K562 (cell line): ENCODE results near the gene PIK3CA. TPM values are rescaled to one million over a fixed set of nuclear protein-coding genes. Genes with fewer than 3 reads are reported as not detected.

Experiments used
- ARID1B ChIP-seq: fragments of 450-650 bp; IDR thresholded peaks from 2 replicates; pipeline ENCODE4 v1.6.1; 2016; ENCODE audit warnings: antibody characterized with exemption, mild to moderate bottlenecking, inconsistent platforms
- CAMTA2 ChIP-seq: fragments of 250-450 bp; sonication (Bioruptor Pico); conservative IDR thresholded peaks from 2 replicates; pipeline ENCODE4 v1.5.1; 2022
- CREM ChIP-seq: IDR thresholded peaks from 2 replicates; pipeline ENCODE4 v1.6.1; 2014; ENCODE audit warnings: antibody characterized with exemption, low read depth
- ESRRA ChIP-seq: fragments of 450-650 bp; IDR thresholded peaks from 2 replicates; pipeline ENCODE4 v1.6.1; 2014; ENCODE audit warnings: low read depth, mild to moderate bottlenecking, moderate library complexity, borderline replicate concordance
- GATAD2A ChIP-seq: fragments of 450-650 bp; IDR thresholded peaks from 2 replicates; pipeline ENCODE4 v1.6.1; 2017
- GTF2A2 ChIP-seq: IDR thresholded peaks from 2 replicates; pipeline ENCODE4 v1.6.1; 2016; ENCODE audit warnings: mild to moderate bottlenecking, missing genetic modification characterization, missing compliant biosample characterization
- MED1 ChIP-seq: sonication (generic); formaldehyde crosslinking; IDR thresholded peaks from 2 replicates; pipeline ENCODE4 v1.8.1; 2023; ENCODE audit warnings: missing genetic modification reagents, borderline replicate concordance
- PHTF2 ChIP-seq: fragments of 250-450 bp; sonication (Bioruptor Pico); IDR thresholded peaks from 2 replicates; pipeline ENCODE4 v1.5.0; 2021; ENCODE audit warnings: mild to moderate bottlenecking
- RFX1 ChIP-seq: fragments of 450-650 bp; IDR thresholded peaks from 2 replicates; pipeline ENCODE4 v1.6.1; 2016; ENCODE audit warnings: mild to moderate bottlenecking, moderate library complexity
- RNF2 ChIP-seq: sonication (generic); IDR thresholded peaks from 2 replicates; pipeline ENCODE4 v1.6.1; 2016
- ZC3H4 ChIP-seq: sonication (generic); formaldehyde crosslinking; IDR thresholded peaks from 2 replicates; pipeline ENCODE4 v1.9.0; 2021; ENCODE audit warnings: missing genetic modification reagents, borderline replicate concordance
- ZNF12 ChIP-seq: sonication (generic); formaldehyde crosslinking; IDR thresholded peaks from 2 replicates; pipeline ENCODE4 v1.4.0; 2020; ENCODE audit warnings: mild to moderate bottlenecking, missing genetic modification reagents
- polyA plus RNA-seq, 8 experiments: library from polyadenylated mRNA; depleted of rRNA in 4 of 8; stranded (reverse) in 5 of 8; unstranded in 3 of 8; fragments of >200 nt; fragmentation: Nextera tagmentation in 2 of 8; fragmentation: Illumina TruSeq in 1 of 8; extraction: Ambion mirVana in 2 of 8; extraction: Trizol in 1 of 8; gene quantifications; 2 replicates each; pipeline versions ENCODE4 v1.2.1 to v1.2.3, GENCODE V29; 2011 to 2014; ENCODE audit warnings: inconsistent platforms in 1 of 8, missing spikeins in 1 of 8
- total RNA-seq, 7 experiments: library from RNA; depleted of rRNA in 6 of 7; stranded (reverse); fragments of >200 nt in 6 of 7; fragmentation: Illumina TruSeq in 2 of 7; extraction: Trizol in 2 of 7; gene quantifications; 2 replicates each; pipeline versions ENCODE4 v1.2.1 to v1.2.3, GENCODE V29; 2011 to 2021; ENCODE audit warnings: low replicate concordance in 1 of 7
- TF ChIP-seq, protein P1 (sequence below): fragments of 450-650 bp; IDR thresholded peaks from 2 replicates; pipeline ENCODE4 v1.6.1; 2016; ENCODE audit warnings: mild to moderate bottlenecking
- TF ChIP-seq, protein P2 (sequence below), 2 experiments: fragments of 450-650 bp; formaldehyde crosslinking in 1 of 2; IDR thresholded peaks; 2 replicates each; pipeline versions ENCODE4 v1.4.0 to v1.6.1; 2014 to 2020; ENCODE audit warnings: mild to moderate bottlenecking in 2 of 2, borderline replicate concordance in 1 of 2, low read depth in 1 of 2
- TF ChIP-seq, protein P3 (sequence below), 2 experiments: fragments of 450-650 bp in 1 of 2; sonication (generic) in 1 of 2; formaldehyde crosslinking in 1 of 2; IDR thresholded peaks in 1 of 2; conservative IDR thresholded peaks in 1 of 2; 2 replicates each; pipeline versions ENCODE4 v1.6.1 to v1.8.1; 2016 to 2023; ENCODE audit warnings: mild to moderate bottlenecking in 2 of 2, moderate library complexity in 2 of 2, inconsistent platforms in 1 of 2, missing genetic modification reagents in 1 of 2
- TF ChIP-seq, protein P4 (sequence below): fragments of 450-650 bp; IDR thresholded peaks from 2 replicates; pipeline ENCODE4 v1.6.1; 2016

PIK3CA gene
- total and polyA plus RNA-seq, 9 of the 15 experiments (the other 6 are each of a cell fraction or from before 2014, with no cell fraction given): 3.8 to 19.4 (median 10.8) TPM

- TF ChIP-seq RFX1 (no peak), PHTF2 (CRISPR knock-in tag) (no peak), ESRRA (no peak), ZC3H4 (CRISPR knock-in tag) (no peak), MED1 (CRISPR knock-in tag) (no peak), ARID1B (no peak), ZNF12 (CRISPR knock-in tag) (no peak), GATAD2A (no peak), RNF2 (0 out of 2 replicates have a peak, but pooled peaks have one; percentile 39), GTF2A2 (no peak), CREM (peak; percentile 37; the same call in 1 of the 2 replicates), CAMTA2 (CRISPR knock-in tag) (no peak)
- TF ChIP-seq, protein P1, sequence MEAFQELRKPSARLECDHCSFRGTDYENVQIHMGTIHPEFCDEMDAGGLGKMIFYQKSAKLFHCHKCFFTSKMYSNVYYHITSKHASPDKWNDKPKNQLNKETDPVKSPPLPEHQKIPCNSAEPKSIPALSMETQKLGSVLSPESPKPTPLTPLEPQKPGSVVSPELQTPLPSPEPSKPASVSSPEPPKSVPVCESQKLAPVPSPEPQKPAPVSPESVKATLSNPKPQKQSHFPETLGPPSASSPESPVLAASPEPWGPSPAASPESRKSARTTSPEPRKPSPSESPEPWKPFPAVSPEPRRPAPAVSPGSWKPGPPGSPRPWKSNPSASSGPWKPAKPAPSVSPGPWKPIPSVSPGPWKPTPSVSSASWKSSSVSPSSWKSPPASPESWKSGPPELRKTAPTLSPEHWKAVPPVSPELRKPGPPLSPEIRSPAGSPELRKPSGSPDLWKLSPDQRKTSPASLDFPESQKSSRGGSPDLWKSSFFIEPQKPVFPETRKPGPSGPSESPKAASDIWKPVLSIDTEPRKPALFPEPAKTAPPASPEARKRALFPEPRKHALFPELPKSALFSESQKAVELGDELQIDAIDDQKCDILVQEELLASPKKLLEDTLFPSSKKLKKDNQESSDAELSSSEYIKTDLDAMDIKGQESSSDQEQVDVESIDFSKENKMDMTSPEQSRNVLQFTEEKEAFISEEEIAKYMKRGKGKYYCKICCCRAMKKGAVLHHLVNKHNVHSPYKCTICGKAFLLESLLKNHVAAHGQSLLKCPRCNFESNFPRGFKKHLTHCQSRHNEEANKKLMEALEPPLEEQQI: 0 out of 2 replicates have a peak, but pooled peaks have one; percentile 27
- TF ChIP-seq, protein P2, sequence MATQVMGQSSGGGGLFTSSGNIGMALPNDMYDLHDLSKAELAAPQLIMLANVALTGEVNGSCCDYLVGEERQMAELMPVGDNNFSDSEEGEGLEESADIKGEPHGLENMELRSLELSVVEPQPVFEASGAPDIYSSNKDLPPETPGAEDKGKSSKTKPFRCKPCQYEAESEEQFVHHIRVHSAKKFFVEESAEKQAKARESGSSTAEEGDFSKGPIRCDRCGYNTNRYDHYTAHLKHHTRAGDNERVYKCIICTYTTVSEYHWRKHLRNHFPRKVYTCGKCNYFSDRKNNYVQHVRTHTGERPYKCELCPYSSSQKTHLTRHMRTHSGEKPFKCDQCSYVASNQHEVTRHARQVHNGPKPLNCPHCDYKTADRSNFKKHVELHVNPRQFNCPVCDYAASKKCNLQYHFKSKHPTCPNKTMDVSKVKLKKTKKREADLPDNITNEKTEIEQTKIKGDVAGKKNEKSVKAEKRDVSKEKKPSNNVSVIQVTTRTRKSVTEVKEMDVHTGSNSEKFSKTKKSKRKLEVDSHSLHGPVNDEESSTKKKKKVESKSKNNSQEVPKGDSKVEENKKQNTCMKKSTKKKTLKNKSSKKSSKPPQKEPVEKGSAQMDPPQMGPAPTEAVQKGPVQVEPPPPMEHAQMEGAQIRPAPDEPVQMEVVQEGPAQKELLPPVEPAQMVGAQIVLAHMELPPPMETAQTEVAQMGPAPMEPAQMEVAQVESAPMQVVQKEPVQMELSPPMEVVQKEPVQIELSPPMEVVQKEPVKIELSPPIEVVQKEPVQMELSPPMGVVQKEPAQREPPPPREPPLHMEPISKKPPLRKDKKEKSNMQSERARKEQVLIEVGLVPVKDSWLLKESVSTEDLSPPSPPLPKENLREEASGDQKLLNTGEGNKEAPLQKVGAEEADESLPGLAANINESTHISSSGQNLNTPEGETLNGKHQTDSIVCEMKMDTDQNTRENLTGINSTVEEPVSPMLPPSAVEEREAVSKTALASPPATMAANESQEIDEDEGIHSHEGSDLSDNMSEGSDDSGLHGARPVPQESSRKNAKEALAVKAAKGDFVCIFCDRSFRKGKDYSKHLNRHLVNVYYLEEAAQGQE (IDR thresholded peaks at IDR 0.05; ENCODE audit: borderline replicate concordance): peak; percentile 58; the same call in 1 of the 2 replicates
- TF ChIP-seq, protein P2 (CRISPR knock-in tag; IDR thresholded peaks at IDR 0.05; ENCODE audit: low read depth): no peak
- TF ChIP-seq, protein P3, sequence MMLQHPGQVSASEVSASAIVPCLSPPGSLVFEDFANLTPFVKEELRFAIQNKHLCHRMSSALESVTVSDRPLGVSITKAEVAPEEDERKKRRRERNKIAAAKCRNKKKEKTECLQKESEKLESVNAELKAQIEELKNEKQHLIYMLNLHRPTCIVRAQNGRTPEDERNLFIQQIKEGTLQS (IDR thresholded peaks at IDR 0.05): no peak
- TF ChIP-seq, protein P3 (CRISPR knock-in tag; conservative IDR thresholded peaks at IDR 0.05): no peak
- TF ChIP-seq, protein P4, sequence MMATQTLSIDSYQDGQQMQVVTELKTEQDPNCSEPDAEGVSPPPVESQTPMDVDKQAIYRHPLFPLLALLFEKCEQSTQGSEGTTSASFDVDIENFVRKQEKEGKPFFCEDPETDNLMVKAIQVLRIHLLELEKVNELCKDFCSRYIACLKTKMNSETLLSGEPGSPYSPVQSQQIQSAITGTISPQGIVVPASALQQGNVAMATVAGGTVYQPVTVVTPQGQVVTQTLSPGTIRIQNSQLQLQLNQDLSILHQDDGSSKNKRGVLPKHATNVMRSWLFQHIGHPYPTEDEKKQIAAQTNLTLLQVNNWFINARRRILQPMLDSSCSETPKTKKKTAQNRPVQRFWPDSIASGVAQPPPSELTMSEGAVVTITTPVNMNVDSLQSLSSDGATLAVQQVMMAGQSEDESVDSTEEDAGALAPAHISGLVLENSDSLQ: peak; percentile 90
Measured at GRCh38 chr3:179146911-179147513, 1.1 kb upstream of the PIK3CA start (continued).
